ENCODE data around the gene FGF18.
"Not testable (repeated sequence)": the region's sequence is repeated elsewhere in the genome, so short reads cannot be mapped to it uniquely, and the experiment has no call there.

FGF18 gene

DNA sequence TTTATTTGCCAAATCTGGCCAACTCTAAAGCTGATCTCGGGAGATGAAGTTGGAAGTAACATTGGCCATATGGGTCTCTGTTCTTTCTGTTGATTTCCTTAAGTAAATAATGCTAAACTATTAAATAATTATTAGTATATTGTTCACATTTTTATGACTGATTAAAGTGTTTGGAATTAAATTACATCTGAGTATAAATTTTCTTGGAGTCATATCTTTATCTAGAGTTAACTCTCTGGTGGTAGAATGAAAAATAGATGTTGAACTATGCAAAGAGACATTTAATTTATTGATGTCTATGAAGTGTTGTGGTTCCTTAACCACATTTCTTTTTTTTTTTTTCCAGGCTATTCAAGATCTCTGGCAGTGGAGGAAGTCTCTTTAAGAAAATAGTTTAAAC lies 9.3 kb upstream of the FGF18 start:
- TF ChIP-seq, protein P1, sequence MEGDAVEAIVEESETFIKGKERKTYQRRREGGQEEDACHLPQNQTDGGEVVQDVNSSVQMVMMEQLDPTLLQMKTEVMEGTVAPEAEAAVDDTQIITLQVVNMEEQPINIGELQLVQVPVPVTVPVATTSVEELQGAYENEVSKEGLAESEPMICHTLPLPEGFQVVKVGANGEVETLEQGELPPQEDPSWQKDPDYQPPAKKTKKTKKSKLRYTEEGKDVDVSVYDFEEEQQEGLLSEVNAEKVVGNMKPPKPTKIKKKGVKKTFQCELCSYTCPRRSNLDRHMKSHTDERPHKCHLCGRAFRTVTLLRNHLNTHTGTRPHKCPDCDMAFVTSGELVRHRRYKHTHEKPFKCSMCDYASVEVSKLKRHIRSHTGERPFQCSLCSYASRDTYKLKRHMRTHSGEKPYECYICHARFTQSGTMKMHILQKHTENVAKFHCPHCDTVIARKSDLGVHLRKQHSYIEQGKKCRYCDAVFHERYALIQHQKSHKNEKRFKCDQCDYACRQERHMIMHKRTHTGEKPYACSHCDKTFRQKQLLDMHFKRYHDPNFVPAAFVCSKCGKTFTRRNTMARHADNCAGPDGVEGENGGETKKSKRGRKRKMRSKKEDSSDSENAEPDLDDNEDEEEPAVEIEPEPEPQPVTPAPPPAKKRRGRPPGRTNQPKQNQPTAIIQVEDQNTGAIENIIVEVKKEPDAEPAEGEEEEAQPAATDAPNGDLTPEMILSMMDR (IDR thresholded peaks at IDR 0.05) = no peak

DNA sequence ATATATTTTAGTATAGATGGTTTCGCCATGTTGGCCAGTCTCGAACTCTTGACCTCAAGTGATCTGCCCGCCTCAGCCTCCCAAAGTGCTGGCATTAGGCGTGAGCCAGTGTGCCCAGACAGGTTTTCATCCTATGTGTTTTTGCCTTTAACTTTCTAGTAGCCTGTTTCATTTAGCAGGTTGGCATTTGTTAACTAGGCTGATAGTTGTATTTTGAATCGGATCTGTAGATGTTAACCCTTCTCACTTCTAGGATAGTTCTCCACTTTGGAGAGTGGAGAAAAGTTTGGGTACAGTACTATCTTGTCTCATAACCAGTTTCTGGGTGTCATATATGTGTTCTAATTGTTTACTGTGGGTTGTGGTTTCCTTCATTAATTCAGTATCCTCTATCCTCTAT lies 7.3 kb upstream of the FGF18 start:
- no peaks in the 10 kb centered on the region for H3K9me3 ChIP-seq (ENCODE audit: control insufficient read depth, low read length)
- TF ChIP-seq, protein P1 (IDR thresholded peaks at IDR 0.05) = no peak

More for the DNA sequence above, 9.3 kb upstream of the FGF18 start:
- Histone ChIP-seq H3K36me3 (ENCODE audit: control insufficient read depth, insufficient read depth, low read length) (no peaks in the 10 kb centered on the region), H3K79me2 (no peaks in the 10 kb centered on the region), H2AFZ (no peak overlapping the region), H3K4me1 (peaks cover 4% of the 10 kb centered on the region), H3K4me3 (ENCODE audit: low read depth, low read length) (no peak overlapping the region), H3K9me3 (ENCODE audit: control insufficient read depth, low read length) (no peaks in the 10 kb centered on the region), H3K9ac (no peak overlapping the region), H3K27ac (no peak overlapping the region), H3K27me3 (ENCODE audit: control insufficient read depth, insufficient read depth, low read length) (no peaks in the 10 kb centered on the region), H3K4me2 (ENCODE audit: low read length) (no peak overlapping the region)

DNA sequence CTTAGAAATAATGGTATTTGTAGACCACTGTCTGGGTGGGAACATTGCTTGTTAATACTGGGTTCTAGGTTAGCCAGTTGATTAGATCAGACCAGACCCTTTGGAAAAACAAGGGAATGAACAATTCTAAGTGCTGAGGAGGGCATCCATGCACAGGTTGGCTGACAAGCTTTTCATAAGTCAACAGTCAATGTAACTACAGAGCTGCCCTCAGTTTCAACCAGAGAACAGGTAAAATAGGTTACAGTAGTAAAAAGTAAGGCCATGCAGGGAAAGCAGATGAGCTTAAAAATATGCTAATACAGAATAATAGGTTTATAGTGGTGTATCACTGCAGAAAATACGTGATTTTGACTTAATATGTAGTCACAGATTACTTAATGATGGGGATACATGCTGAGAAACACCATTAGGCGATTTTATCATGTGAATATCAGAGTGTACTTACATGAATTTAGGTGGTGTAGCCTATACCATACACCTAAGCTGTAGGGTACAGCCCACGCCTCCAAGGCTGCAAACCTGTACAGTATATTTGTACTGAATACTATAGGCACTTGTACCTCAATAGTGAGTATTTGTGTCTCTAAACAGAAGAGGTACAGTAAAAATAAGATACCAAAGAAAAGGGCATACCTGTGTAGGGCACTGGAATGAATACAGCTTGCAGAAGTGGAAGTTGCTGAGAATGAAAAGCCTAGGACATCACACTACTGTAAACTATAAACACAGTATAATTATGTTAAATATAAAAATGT lies 6.1 kb upstream of the FGF18 start:
- no peak overlapping the region for H3K4me2 ChIP-seq (ENCODE audit: low read length)
- H3K9me3 ChIP-seq (ENCODE audit: control insufficient read depth, low read length) = no peaks in the 10 kb centered on the region
- no peak overlapping the region for H2AFZ ChIP-seq
- no peaks in the 10 kb centered on the region for H3K36me3 ChIP-seq (ENCODE audit: control insufficient read depth, insufficient read depth, low read length)
- H3K9ac ChIP-seq = no peak overlapping the region
- H3K27me3 ChIP-seq (ENCODE audit: control insufficient read depth, insufficient read depth, low read length) = no peaks in the 10 kb centered on the region
- no peaks in the 10 kb centered on the region for H3K4me1 ChIP-seq
- H3K79me2 ChIP-seq = no peaks in the 10 kb centered on the region
- no peak overlapping the region for H3K27ac ChIP-seq
- no peak overlapping the region for H3K4me3 ChIP-seq (ENCODE audit: low read depth, low read length)
- TF ChIP-seq, protein P1 (IDR thresholded peaks at IDR 0.05) = no peak

More for the DNA sequence above, 7.3 kb upstream of the FGF18 start:
- H3K36me3 ChIP-seq (ENCODE audit: control insufficient read depth, insufficient read depth, low read length) = no peaks in the 10 kb centered on the region
- no peaks in the 10 kb centered on the region for H3K79me2 ChIP-seq
- no peak overlapping the region for H2AFZ ChIP-seq
- peaks cover 2% of the 10 kb centered on the region for H3K4me1 ChIP-seq
- no peak overlapping the region for H3K27ac ChIP-seq
- H3K4me3 ChIP-seq (ENCODE audit: low read depth, low read length) = no peak overlapping the region
- no peaks in the 10 kb centered on the region for H3K27me3 ChIP-seq (ENCODE audit: control insufficient read depth, insufficient read depth, low read length)
- H3K9ac ChIP-seq = no peak overlapping the region
- H3K4me2 ChIP-seq (ENCODE audit: low read length) = no peak overlapping the region

DNA sequence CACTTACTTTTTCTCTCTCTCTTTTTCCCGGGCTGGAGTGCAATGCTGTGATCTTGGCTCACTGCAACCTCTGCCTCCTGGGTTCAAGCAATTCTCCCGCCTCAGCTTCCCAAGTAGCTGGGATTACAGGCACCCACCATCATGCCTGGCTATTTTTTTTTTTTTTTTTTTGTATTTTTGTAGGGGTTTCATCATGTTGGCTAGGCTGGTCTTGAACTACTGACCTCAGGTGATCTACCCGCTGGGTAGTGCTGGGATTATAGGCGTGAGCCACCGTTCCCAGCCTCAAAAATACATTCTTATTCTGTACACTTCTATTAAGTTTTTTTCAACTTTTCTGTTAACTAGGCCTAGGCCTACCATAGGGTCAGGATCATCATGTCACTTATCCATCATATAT lies 5.5 kb upstream of the FGF18 start:
- not testable (repeated sequence) for H3K9me3 ChIP-seq (ENCODE audit: control insufficient read depth, low read length); H3K36me3 ChIP-seq (ENCODE audit: control insufficient read depth, insufficient read depth, low read length); H3K9ac ChIP-seq; H3K27ac ChIP-seq; H2AFZ ChIP-seq; H3K4me2 ChIP-seq (ENCODE audit: low read length); H3K4me1 ChIP-seq; H3K79me2 ChIP-seq; H3K27me3 ChIP-seq (ENCODE audit: control insufficient read depth, insufficient read depth, low read length); H3K4me3 ChIP-seq (ENCODE audit: low read depth, low read length)

DNA sequence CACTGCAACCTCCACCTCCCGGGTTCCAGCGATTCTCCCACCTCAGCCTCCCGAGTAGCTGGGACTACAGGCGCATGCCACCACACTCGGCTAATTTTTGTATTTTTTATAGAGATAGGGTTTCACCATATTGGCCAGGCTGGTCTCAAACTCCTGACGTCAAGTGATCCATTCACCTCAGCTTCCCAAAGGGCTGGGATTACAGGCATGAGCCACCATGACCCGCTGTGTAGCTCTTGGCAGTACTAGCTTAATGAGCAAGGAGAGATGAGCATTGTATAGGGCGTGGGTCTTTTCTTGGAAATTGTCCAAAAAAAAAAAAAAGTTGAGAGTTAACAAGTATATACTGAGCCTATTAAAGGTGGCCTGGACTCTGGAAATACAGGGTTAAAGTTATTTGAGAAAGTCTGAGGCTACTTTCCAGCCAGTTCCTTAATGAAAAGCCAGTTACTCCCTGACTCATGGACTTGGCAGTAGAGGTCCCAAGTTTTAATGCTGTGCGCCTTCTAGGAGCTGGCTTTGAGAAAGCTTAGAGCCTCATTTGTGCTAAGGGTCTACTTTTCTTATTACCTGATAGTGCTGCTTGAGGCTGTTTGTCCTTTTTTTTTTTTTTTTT lies 4.2 kb upstream of the FGF18 start:
- H3K4me3 ChIP-seq (ENCODE audit: low read depth, low read length) = no peak overlapping the region
- H2AFZ ChIP-seq = no peak overlapping the region
- H3K27ac ChIP-seq = no peak overlapping the region
- H3K27me3 ChIP-seq (ENCODE audit: control insufficient read depth, insufficient read depth, low read length) = no peaks in the 10 kb centered on the region
- TF ChIP-seq, protein P1 (IDR thresholded peaks at IDR 0.05) = no peak
- H3K9ac ChIP-seq = no peak overlapping the region
- H3K36me3 ChIP-seq (ENCODE audit: control insufficient read depth, insufficient read depth, low read length) = no peaks in the 10 kb centered on the region
- no peaks in the 10 kb centered on the region for H3K4me1 ChIP-seq
- H3K4me2 ChIP-seq (ENCODE audit: low read length) = no peak overlapping the region
- no peaks in the 10 kb centered on the region for H3K9me3 ChIP-seq (ENCODE audit: control insufficient read depth, low read length)
- no peaks in the 10 kb centered on the region for H3K79me2 ChIP-seq

All from parathyroid adenoma (tissue), 2 donors.